GM21515 (cell line): ENCODE data around the gene SRP54.
"Not testable (repeated sequence)": the region's sequence is repeated elsewhere in the genome, so short reads cannot be mapped to it uniquely, and the experiment has no call there.

Source experiments
- ATAC-seq: cut with Tn5 transposase; IDR thresholded peaks from one replicate; pipeline ENCODE4 v1.9.1; 2021; ENCODE audit not compliant: unreplicated experiment

SRP54 gene

GRCh38 chr14:35046048-35046750 lies 63.4 kb downstream of the SRP54 start, which contains the start of gene FAM177A1:
FAM177A1 (plus strand) TSS chr14:35046272; CDS start chr14:35046464, 192 bp downstream.
- peak; percentile 94 for ATAC-seq

- ATAC-seq, result no peak
Measured at GRCh38 chr14:35046751-35047536, 64.2 kb downstream of the SRP54 start.

- ATAC-seq, result no peak
Measured at GRCh38 chr14:35047976-35048513, 65.3 kb downstream of the SRP54 start.

GRCh38 chr14:35050652-35051051 lies 67.9 kb downstream of the SRP54 start:
- ATAC-seq, result no peak

- no peak for ATAC-seq
Measured at GRCh38 chr14:35051796-35052195, 69.0 kb downstream of the SRP54 start.

- no peak for ATAC-seq
Measured at GRCh38 chr14:35052637-35053036, 69.8 kb downstream of the SRP54 start.

- ATAC-seq, result not testable (repeated sequence)
Measured at GRCh38 chr14:35061113-35061791, 78.5 kb downstream of the SRP54 start.

- not testable (repeated sequence) for ATAC-seq
Measured at GRCh38 chr14:35065731-35066130, 82.9 kb downstream of the SRP54 start.

- ATAC-seq, result no peak
Measured at GRCh38 chr14:35068238-35069012, 85.6 kb downstream of the SRP54 start.

GRCh38 chr14:35072226-35072625 lies 89.4 kb downstream of the SRP54 start:
- ATAC-seq, result no peak

- ATAC-seq, result no peak
Measured at GRCh38 chr14:35073486-35073885, 90.7 kb downstream of the SRP54 start.

GRCh38 chr14:35078082-35078481 lies 95.3 kb downstream of the SRP54 start:
- ATAC-seq, result no peak
